Body of pancreas (tissue), 4 donors: ENCODE data around the gene TMEM183A.

Experiments
- POLR2A ChIP-seq, 3 donors: fragments of 450-650 bp; IDR thresholded peaks; one replicate each; pipeline ENCODE4 v1.6.1; 2016; ENCODE audit warnings: antibody characterized with exemption in 3 of 3, mild to moderate bottlenecking in 2 of 3
- TF ChIP-seq, protein P1 (sequence below), 7 experiments: fragments of 450-650 bp in 4 of 7; fragments of 200-600 bp in 3 of 7; sonication (generic) in 3 of 7; IDR thresholded peaks; one replicate each; pipeline ENCODE4 v1.5.1; 2016 to 2019; ENCODE audit warnings: antibody characterized with exemption in 7 of 7

DNA sequence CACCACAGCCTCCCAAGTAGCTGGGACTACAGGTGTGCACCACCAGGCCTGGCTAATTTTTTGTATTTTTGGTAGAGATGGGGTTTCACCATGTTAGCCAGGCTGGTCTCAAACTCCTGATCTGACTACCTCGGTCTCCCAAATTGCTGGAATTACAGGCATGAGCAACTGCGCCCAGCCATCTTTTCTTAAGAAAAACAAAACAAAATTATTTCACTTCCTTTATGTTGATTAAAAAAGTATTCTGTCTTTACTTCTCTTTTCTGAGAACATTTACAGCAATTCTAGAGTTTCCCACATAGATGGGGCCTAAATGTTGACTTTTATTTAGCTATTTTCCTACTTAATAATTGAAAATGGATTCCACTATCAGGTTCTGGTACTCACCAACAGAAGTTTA is 17.3 kb upstream of the TMEM183A start:
- TF ChIP-seq, protein P1, sequence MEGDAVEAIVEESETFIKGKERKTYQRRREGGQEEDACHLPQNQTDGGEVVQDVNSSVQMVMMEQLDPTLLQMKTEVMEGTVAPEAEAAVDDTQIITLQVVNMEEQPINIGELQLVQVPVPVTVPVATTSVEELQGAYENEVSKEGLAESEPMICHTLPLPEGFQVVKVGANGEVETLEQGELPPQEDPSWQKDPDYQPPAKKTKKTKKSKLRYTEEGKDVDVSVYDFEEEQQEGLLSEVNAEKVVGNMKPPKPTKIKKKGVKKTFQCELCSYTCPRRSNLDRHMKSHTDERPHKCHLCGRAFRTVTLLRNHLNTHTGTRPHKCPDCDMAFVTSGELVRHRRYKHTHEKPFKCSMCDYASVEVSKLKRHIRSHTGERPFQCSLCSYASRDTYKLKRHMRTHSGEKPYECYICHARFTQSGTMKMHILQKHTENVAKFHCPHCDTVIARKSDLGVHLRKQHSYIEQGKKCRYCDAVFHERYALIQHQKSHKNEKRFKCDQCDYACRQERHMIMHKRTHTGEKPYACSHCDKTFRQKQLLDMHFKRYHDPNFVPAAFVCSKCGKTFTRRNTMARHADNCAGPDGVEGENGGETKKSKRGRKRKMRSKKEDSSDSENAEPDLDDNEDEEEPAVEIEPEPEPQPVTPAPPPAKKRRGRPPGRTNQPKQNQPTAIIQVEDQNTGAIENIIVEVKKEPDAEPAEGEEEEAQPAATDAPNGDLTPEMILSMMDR (IDR thresholded peaks at IDR 0.05) = no peak
- no peak for TF ChIP-seq POLR2A (IDR thresholded peaks at IDR 0.05)
